HepG2 (cell line): ENCODE results near the gene MYH16. TPM values are rescaled to one million over a fixed set of nuclear protein-coding genes. Genes with fewer than 3 reads are reported as not detected.
A peak's percentile ranks its signal among the peaks of the same experiment; 100 is the strongest.

Experiments used
- FOSL2 ChIP-seq: sonication (generic); formaldehyde crosslinking; IDR thresholded peaks from 2 replicates; pipeline ENCODE4 v1.4.0; 2020; ENCODE audit warnings: missing genetic modification reagents
- ISL2 ChIP-seq: sonication (generic); formaldehyde crosslinking; IDR thresholded peaks from 2 replicates; pipeline ENCODE4 v1.5.0; 2020; ENCODE audit warnings: missing genetic modification reagents
- PHF20 ChIP-seq: sonication (generic); formaldehyde crosslinking; IDR thresholded peaks from 2 replicates; pipeline ENCODE4 v1.5.0; 2020; ENCODE audit warnings: mild to moderate bottlenecking, missing genetic modification reagents
- TBX3 ChIP-seq: fragments of 450-650 bp; IDR thresholded peaks from 2 replicates; pipeline ENCODE4 v1.6.1; 2017; ENCODE audit warnings: antibody characterized with exemption, mild to moderate bottlenecking, inconsistent platforms, borderline replicate concordance
- ZFAT ChIP-seq: sonication (generic); formaldehyde crosslinking; conservative IDR thresholded peaks from 2 replicates; pipeline ENCODE4 v1.8.1; 2023; ENCODE audit warnings: missing genetic modification reagents, inconsistent platforms
- polyA plus RNA-seq, 8 experiments: library from polyadenylated mRNA; depleted of rRNA in 3 of 8; stranded (reverse) in 7 of 8; unstranded in 1 of 8; fragments of >200 nt; fragmentation: Illumina TruSeq in 4 of 8; extraction: Trizol in 4 of 8; gene quantifications; 2 replicates each; pipeline versions ENCODE4 v1.2.1 to v1.2.3, GENCODE V29; 2011 to 2016; ENCODE audit warnings: low read depth in 4 of 8, missing spikeins in 1 of 8, mixed read lengths in 1 of 8; ENCODE audit not compliant: insufficient read depth in 1 of 8
- total RNA-seq, 5 experiments: library from RNA; depleted of rRNA; stranded (reverse); fragments of >200 nt; fragmentation: Illumina TruSeq; extraction: Trizol; gene quantifications; 2 replicates each; pipeline ENCODE4 v1.2.3, GENCODE V29; 2016; ENCODE audit warnings: low read depth in 1 of 5
- TF ChIP-seq, protein P1 (sequence below): sonication (generic); formaldehyde crosslinking; IDR thresholded peaks from 2 replicates; pipeline ENCODE4 v1.4.0; 2020; ENCODE audit warnings: missing genetic modification reagents
- TF ChIP-seq, protein P2 (sequence below): IDR thresholded peaks from 2 replicates; pipeline ENCODE4 v1.6.1; 2018; ENCODE audit warnings: missing genetic modification reagents
- TF ChIP-seq, protein P3 (sequence below): sonication (generic); formaldehyde crosslinking; IDR thresholded peaks from 2 replicates; pipeline ENCODE4 v1.4.0; 2020; ENCODE audit warnings: mild to moderate bottlenecking, missing genetic modification reagents
- TF ChIP-seq, protein P4 (sequence below): sonication (generic); formaldehyde crosslinking; IDR thresholded peaks from 2 replicates; pipeline ENCODE4 v1.5.0; 2020; ENCODE audit warnings: mild to moderate bottlenecking, missing genetic modification reagents, borderline replicate concordance

Gene MYH16
- total and polyA plus RNA-seq, 2 of the 13 experiments (the other 11 are each of a cell fraction or from before 2014, with no cell fraction given), result 0.05 to 0.15 TPM

DNA sequence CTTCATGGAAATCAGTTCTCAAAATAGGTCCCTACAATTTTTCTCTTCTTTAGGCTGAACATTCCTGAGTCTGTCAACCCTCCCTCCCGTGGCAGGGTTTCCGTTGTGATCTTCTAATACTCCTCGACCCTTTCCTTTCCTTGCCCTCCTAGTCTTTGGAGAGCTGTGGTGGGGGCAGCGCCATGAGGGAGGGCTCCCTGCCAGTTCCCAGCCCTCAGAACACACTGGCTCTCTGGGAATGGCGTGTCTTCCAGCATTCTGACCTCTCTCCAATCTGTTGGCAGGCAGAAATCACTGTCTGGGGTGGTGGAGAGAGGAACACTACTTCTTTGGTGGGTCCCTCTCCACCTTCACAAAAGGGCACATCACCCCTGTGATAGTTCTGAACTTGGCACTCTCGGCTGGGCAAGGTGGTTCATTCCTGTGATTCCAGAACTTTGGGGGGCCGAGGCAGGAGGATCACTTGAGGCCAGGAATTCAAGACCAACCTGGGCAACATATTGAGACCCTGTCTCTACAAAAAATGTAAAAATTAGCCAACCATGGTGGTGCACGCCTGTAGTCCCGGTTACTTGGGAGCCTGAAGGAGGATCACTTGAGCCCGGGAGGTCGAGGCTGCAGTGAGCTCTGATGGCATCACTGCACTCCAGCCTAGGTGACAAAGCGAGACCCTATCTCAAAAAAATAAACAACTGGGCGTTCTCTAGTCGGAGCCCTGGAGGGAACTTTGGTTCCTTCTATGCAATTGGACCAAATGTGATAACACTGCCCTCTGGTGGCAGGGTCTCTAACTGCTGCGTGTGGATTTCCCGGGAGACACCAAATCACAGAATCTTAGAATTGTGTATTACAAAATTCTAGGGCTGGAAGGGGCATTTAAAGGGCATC lies 39.9 kb downstream of the MYH16 start (continued):
- TF ChIP-seq, protein P1, sequence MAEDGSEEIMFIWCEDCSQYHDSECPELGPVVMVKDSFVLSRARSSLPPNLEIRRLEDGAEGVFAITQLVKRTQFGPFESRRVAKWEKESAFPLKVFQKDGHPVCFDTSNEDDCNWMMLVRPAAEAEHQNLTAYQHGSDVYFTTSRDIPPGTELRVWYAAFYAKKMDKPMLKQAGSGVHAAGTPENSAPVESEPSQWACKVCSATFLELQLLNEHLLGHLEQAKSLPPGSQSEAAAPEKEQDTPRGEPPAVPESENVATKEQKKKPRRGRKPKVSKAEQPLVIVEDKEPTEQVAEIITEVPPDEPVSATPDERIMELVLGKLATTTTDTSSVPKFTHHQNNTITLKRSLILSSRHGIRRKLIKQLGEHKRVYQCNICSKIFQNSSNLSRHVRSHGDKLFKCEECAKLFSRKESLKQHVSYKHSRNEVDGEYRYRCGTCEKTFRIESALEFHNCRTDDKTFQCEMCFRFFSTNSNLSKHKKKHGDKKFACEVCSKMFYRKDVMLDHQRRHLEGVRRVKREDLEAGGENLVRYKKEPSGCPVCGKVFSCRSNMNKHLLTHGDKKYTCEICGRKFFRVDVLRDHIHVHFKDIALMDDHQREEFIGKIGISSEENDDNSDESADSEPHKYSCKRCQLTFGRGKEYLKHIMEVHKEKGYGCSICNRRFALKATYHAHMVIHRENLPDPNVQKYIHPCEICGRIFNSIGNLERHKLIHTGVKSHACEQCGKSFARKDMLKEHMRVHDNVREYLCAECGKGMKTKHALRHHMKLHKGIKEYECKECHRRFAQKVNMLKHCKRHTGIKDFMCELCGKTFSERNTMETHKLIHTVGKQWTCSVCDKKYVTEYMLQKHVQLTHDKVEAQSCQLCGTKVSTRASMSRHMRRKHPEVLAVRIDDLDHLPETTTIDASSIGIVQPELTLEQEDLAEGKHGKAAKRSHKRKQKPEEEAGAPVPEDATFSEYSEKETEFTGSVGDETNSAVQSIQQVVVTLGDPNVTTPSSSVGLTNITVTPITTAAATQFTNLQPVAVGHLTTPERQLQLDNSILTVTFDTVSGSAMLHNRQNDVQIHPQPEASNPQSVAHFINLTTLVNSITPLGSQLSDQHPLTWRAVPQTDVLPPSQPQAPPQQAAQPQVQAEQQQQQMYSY (CRISPR knock-in tag), result no peak
- TF ChIP-seq, protein P2, sequence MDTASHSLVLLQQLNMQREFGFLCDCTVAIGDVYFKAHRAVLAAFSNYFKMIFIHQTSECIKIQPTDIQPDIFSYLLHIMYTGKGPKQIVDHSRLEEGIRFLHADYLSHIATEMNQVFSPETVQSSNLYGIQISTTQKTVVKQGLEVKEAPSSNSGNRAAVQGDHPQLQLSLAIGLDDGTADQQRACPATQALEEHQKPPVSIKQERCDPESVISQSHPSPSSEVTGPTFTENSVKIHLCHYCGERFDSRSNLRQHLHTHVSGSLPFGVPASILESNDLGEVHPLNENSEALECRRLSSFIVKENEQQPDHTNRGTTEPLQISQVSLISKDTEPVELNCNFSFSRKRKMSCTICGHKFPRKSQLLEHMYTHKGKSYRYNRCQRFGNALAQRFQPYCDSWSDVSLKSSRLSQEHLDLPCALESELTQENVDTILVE, result 0 out of 2 replicates have a peak, but pooled peaks have one; percentile 37
- TF ChIP-seq, protein P3, sequence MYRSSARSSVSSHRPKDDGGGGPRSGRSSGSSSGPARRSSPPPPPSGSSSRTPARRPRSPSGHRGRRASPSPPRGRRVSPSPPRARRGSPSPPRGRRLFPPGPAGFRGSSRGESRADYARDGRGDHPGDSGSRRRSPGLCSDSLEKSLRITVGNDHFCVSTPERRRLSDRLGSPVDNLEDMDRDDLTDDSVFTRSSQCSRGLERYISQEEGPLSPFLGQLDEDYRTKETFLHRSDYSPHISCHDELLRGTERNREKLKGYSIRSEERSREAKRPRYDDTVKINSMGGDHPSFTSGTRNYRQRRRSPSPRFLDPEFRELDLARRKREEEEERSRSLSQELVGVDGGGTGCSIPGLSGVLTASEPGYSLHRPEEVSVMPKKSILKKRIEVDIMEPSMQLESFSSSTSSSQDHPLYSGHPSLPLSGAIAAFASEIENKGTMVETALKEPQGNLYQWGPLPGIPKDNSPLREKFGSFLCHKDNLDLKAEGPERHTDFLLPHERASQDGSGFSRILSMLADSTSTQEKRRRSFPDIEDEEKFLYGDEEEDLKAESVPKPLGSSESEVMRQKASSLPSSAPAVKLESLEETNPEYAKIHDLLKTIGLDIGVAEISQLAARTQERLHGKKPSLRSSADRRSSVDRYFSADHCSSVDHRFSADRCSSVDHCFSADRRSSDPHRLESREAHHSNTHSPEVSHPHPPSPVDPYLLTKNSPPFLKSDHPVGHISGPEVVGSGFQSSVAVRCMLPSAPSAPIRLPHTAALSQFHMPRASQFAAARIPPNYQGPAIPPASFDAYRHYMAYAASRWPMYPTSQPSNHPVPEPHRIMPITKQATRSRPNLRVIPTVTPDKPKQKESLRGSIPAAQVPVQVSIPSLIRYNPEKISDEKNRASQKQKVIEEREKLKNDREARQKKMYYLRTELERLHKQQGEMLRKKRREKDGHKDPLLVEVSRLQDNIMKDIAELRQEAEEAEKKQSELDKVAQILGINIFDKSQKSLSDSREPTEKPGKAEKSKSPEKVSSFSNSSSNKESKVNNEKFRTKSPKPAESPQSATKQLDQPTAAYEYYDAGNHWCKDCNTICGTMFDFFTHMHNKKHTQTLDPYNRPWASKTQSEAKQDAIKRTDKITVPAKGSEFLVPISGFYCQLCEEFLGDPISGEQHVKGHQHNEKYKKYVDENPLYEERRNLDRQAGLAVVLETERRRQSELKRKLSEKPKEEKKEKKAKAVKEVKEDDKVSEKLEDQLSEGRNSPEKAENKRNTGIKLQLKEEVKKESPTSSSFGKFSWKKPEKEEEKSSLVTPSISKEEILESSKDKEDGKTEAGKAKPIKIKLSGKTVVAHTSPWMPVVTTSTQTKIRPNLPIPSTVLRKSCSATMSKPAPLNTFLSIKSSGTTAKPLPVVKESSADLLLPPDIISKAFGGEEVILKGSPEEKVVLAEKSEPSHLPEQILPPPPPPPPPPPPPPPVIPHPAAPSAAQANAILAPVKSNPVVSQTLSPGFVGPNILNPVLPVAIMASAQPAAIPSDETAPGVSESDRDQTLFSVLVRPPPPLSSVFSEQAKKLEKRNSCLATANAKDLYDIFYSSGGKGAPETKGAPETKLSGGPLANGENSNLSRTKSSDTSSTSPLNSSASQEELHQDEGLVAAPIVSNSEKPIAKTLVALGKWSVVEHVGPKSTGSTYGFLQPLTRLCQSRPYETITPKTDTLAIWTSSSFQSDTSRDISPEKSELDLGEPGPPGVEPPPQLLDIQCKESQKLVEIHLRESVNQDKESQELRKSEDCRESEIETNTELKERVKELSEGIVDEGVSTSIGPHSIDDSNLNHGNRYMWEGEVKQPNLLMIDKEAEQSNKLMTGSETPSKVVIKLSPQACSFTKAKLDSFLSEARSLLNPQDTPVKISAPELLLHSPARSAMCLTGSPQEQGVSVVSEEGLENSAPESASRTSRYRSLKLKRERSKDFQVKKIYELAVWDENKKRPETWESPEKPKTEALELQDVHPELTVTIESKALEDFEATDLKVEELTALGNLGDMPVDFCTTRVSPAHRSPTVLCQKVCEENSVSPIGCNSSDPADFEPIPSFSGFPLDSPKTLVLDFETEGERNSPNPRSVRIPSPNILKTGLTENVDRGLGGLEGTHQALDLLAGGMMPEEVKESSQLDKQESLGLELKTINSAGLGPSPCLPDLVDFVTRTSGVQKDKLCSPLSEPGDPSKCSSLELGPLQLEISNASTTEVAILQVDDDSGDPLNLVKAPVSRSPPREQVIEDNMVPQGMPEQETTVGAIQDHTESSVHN, result no peak
- TF ChIP-seq TBX3, result no peak
- TF ChIP-seq ISL2 (CRISPR knock-in tag), result 0 out of 2 replicates have a peak, but pooled peaks have one; percentile 33
- TF ChIP-seq ZFAT (CRISPR knock-in tag), result no peak
- TF ChIP-seq, protein P4, sequence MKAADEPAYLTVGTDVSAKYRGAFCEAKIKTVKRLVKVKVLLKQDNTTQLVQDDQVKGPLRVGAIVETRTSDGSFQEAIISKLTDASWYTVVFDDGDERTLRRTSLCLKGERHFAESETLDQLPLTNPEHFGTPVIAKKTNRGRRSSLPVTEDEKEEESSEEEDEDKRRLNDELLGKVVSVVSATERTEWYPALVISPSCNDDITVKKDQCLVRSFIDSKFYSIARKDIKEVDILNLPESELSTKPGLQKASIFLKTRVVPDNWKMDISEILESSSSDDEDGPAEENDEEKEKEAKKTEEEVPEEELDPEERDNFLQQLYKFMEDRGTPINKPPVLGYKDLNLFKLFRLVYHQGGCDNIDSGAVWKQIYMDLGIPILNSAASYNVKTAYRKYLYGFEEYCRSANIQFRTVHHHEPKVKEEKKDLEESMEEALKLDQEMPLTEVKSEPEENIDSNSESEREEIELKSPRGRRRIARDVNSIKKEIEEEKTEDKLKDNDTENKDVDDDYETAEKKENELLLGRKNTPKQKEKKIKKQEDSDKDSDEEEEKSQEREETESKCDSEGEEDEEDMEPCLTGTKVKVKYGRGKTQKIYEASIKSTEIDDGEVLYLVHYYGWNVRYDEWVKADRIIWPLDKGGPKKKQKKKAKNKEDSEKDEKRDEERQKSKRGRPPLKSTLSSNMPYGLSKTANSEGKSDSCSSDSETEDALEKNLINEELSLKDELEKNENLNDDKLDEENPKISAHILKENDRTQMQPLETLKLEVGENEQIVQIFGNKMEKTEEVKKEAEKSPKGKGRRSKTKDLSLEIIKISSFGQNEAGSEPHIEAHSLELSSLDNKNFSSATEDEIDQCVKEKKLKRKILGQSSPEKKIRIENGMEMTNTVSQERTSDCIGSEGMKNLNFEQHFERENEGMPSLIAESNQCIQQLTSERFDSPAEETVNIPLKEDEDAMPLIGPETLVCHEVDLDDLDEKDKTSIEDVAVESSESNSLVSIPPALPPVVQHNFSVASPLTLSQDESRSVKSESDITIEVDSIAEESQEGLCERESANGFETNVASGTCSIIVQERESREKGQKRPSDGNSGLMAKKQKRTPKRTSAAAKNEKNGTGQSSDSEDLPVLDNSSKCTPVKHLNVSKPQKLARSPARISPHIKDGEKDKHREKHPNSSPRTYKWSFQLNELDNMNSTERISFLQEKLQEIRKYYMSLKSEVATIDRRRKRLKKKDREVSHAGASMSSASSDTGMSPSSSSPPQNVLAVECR (CRISPR knock-in tag), result no peak
- no peak for TF ChIP-seq PHF20 (CRISPR knock-in tag)
- TF ChIP-seq FOSL2 (CRISPR knock-in tag), result peak; percentile 36
